GM12874 (cell line): ENCODE data around the gene PACC1.

Experiments used
- CTCF ChIP-seq: IDR thresholded peaks from 2 replicates; pipeline ENCODE4 v1.5.1; 2011; ENCODE audit warnings: low read depth, mild to moderate bottlenecking, control low read depth, low read length, moderate library complexity; ENCODE audit not compliant: insufficient read depth

Gene PACC1

GRCh38 chr1:212450331-212450881, 35.7 kb upstream of the PACC1 start:
- no peak for TF ChIP-seq CTCF

GRCh38 chr1:212447478-212447877, 32.8 kb upstream of the PACC1 start:
- TF ChIP-seq CTCF: no peak

- no peak for TF ChIP-seq CTCF
Observed at GRCh38 chr1:212446333-212446732, 31.6 kb upstream of the PACC1 start.

GRCh38 chr1:212442408-212442807, 27.7 kb upstream of the PACC1 start:
- no peak for TF ChIP-seq CTCF

- no peak for TF ChIP-seq CTCF
Observed at GRCh38 chr1:212440419-212440818, 25.7 kb upstream of the PACC1 start.

DNA sequence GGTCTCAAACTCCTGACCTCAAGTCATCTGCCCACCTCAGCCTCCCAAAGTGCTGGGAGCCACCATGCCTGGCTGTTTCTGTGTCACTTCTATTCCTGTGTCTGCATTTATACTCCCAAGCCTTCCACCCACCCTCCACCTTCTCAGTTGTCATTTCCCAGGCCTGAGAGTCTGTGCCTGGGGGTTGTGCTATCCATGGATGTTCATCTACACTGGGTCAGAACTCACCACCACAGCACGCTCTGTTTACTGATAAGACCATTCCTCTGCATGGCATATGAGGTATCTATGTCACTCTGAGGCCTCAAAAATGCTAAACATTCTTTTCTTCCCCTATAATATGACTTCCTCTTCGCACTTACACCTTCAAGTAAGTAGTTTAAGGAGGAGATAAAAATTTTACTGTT, 24.1 kb upstream of the PACC1 start:
- TF ChIP-seq CTCF: no peak

GRCh38 chr1:212437179-212437798, 22.6 kb upstream of the PACC1 start:
- no peak for TF ChIP-seq CTCF
